ENCODE results near the gene LOX.

Gene LOX

DNA sequence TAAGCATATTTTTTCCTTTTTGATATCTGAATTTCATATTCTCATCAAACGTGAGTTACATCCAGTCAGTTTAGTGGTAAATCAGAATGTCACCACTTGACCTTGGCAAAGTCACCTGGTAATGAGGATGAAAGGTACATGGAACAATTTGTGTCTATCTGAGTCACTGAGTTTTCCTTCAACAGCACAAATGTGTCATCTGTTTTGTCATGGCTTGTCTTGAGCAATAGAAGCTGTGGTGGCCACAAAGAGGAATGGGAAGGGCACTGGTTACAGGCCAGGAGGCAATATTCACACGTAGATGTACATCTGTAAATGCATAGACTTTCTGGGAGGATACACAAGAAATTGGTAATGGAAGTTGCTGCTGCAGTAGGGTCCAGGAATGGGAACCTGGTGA lies 42.9 kb upstream of the LOX start:
- DNase-seq, result no peak
- no peak overlapping the region for H4K5ac ChIP-seq (ENCODE audit: low read length)
- no peaks in the 10 kb centered on the region for H3K36me3 ChIP-seq (ENCODE audit: control insufficient read depth, insufficient read depth, low read length)
- no peaks in the 10 kb centered on the region for H3K27me3 ChIP-seq (ENCODE audit: insufficient read depth, low read length, poor library complexity)
- no peak overlapping the region for H2BK120ac ChIP-seq (ENCODE audit: low read depth, low read length)
- H2AK5ac ChIP-seq (ENCODE audit: low read length), result no peak overlapping the region
- H3K79me1 ChIP-seq (ENCODE audit: low read length), result no peaks in the 10 kb centered on the region
- no peaks in the 10 kb centered on the region for H3K79me2 ChIP-seq (ENCODE audit: control insufficient read depth, insufficient read depth, low read length)
- no peak overlapping the region for H2BK15ac ChIP-seq (replicated peaks; ENCODE audit: low read depth)
- H3K4me3 ChIP-seq (ENCODE audit: low read length), result no peak overlapping the region
- H2BK5ac ChIP-seq (ENCODE audit: low read length), result no peak overlapping the region
- H4K8ac ChIP-seq (ENCODE audit: low read depth, low read length), result no peak overlapping the region
- H3K4me2 ChIP-seq (ENCODE audit: low read length), result no peak overlapping the region
- no peak overlapping the region for H3K56ac ChIP-seq (ENCODE audit: low read length)
- no peak overlapping the region for H3K27ac ChIP-seq (ENCODE audit: low read depth, low read length)
- H3K9ac ChIP-seq (ENCODE audit: low read length), result no peak overlapping the region
- H3K23ac ChIP-seq (ENCODE audit: low read length), result no peak overlapping the region
- WGBS (ENCODE audit: extremely low coverage, insufficient coverage, low lambda C conversion rate), result no CpG with 5 or more reads among the region's 2 CpGs
- no peak overlapping the region for H3K18ac ChIP-seq (ENCODE audit: low read length)
- no peaks in the 10 kb centered on the region for H3K4me1 ChIP-seq (ENCODE audit: control insufficient read depth, low read depth, low read length)
- no peak overlapping the region for H3K4ac ChIP-seq (ENCODE audit: low read depth, low read length)

DNA sequence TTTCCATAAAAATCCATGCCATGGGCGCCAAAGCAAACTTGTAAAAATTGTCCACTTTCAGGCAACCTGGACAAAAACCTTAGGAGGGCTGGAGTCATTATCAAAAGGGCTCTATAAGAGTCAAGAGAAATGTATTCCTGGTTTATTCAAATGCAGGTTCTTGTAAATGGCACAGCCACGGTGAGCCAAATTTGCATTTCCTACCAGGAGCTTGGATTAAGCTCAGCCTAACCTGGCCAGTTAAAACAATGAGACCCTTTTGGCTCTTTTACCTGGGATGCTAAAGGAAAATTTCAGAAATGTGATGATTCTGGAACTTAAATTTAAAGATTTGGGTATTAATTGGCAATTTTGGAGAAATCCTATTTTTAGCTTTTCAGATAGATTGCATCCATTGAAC lies 42.4 kb upstream of the LOX start:
- WGBS (ENCODE audit: extremely low coverage, insufficient coverage, low lambda C conversion rate), result no CpG with 5 or more reads among the region's 2 CpGs

DNA sequence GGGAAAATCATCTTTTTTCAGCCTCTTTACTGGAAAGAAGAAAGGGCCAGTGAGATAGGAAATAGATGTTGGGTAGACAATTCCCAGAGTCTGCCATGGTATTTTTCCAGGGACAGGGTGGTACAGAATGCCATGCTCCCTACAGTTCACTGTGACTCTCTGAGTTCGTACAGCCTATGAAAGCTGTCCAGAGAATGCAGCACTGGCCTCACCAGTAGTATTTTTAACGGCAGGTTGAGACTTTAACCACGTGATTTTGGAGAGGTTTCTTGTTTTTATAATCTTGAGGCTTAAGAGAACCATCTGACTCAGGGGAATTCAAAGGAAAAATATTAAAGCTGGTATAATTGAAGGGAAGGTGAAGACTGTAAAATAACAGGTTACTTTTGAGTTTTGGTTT lies 41.1 kb upstream of the LOX start:
- H3K4me2 ChIP-seq (ENCODE audit: low read length), result no peak overlapping the region
- no peak overlapping the region for H3K18ac ChIP-seq (ENCODE audit: low read length)
- no peak overlapping the region for H2BK15ac ChIP-seq (replicated peaks; ENCODE audit: low read depth)
- no peak overlapping the region for H4K8ac ChIP-seq (ENCODE audit: low read depth, low read length)
- H3K4me3 ChIP-seq (ENCODE audit: low read length), result no peak overlapping the region
- no peaks in the 10 kb centered on the region for H3K79me2 ChIP-seq (ENCODE audit: control insufficient read depth, insufficient read depth, low read length)
- no peak for DNase-seq
- no peaks in the 10 kb centered on the region for H3K4me1 ChIP-seq (ENCODE audit: control insufficient read depth, low read depth, low read length)
- H3K23ac ChIP-seq (ENCODE audit: low read length), result no peak overlapping the region
- H3K36me3 ChIP-seq (ENCODE audit: control insufficient read depth, insufficient read depth, low read length), result no peaks in the 10 kb centered on the region
- no CpG with 5 or more reads among the region's 3 CpGs for WGBS (ENCODE audit: extremely low coverage, insufficient coverage, low lambda C conversion rate)
- no peak overlapping the region for H4K5ac ChIP-seq (ENCODE audit: low read length)
- no peak overlapping the region for H2BK5ac ChIP-seq (ENCODE audit: low read length)
- H2BK120ac ChIP-seq (ENCODE audit: low read depth, low read length), result no peak overlapping the region
- no peak overlapping the region for H2AK5ac ChIP-seq (ENCODE audit: low read length)
- H3K56ac ChIP-seq (ENCODE audit: low read length), result no peak overlapping the region
- no peak overlapping the region for H3K4ac ChIP-seq (ENCODE audit: low read depth, low read length)
- no peak overlapping the region for H3K9ac ChIP-seq (ENCODE audit: low read length)
- no peaks in the 10 kb centered on the region for H3K27me3 ChIP-seq (ENCODE audit: insufficient read depth, low read length, poor library complexity)
- no peak overlapping the region for H3K27ac ChIP-seq (ENCODE audit: low read depth, low read length)
- H3K79me1 ChIP-seq (ENCODE audit: low read length), result no peaks in the 10 kb centered on the region

More for the DNA sequence above, 42.4 kb upstream of the LOX start:
- no peaks in the 10 kb centered on the region for H3K4me1 ChIP-seq (ENCODE audit: control insufficient read depth, low read depth, low read length)
- no peak overlapping the region for H3K4me3 ChIP-seq (ENCODE audit: low read length)
- no peak for DNase-seq
- H3K27ac ChIP-seq (ENCODE audit: low read depth, low read length), result no peak overlapping the region
- H3K79me1 ChIP-seq (ENCODE audit: low read length), result no peaks in the 10 kb centered on the region
- no peak overlapping the region for H4K8ac ChIP-seq (ENCODE audit: low read depth, low read length)
- H2BK120ac ChIP-seq (ENCODE audit: low read depth, low read length), result no peak overlapping the region
- no peak overlapping the region for H3K9ac ChIP-seq (ENCODE audit: low read length)
- no peaks in the 10 kb centered on the region for H3K36me3 ChIP-seq (ENCODE audit: control insufficient read depth, insufficient read depth, low read length)
- H2BK15ac ChIP-seq (replicated peaks; ENCODE audit: low read depth), result no peak overlapping the region
- H2AK5ac ChIP-seq (ENCODE audit: low read length), result no peak overlapping the region
- H3K23ac ChIP-seq (ENCODE audit: low read length), result no peak overlapping the region
- no peak overlapping the region for H3K4ac ChIP-seq (ENCODE audit: low read depth, low read length)
- no peak overlapping the region for H2BK5ac ChIP-seq (ENCODE audit: low read length)
- H3K18ac ChIP-seq (ENCODE audit: low read length), result no peak overlapping the region
- no peaks in the 10 kb centered on the region for H3K79me2 ChIP-seq (ENCODE audit: control insufficient read depth, insufficient read depth, low read length)
- no peak overlapping the region for H3K56ac ChIP-seq (ENCODE audit: low read length)
- H3K27me3 ChIP-seq (ENCODE audit: insufficient read depth, low read length, poor library complexity), result no peaks in the 10 kb centered on the region
- no peak overlapping the region for H3K4me2 ChIP-seq (ENCODE audit: low read length)
- H4K5ac ChIP-seq (ENCODE audit: low read length), result no peak overlapping the region

- Histone ChIP-seq H3K79me1 (ENCODE audit: low read length) (no peaks in the 10 kb centered on the region), H3K79me2 (ENCODE audit: control insufficient read depth, insufficient read depth, low read length) (no peaks in the 10 kb centered on the region), H3K36me3 (ENCODE audit: control insufficient read depth, insufficient read depth, low read length) (no peaks in the 10 kb centered on the region), H2BK15ac (replicated peaks; ENCODE audit: low read depth) (no peak overlapping the region), H3K18ac (ENCODE audit: low read length) (no peak overlapping the region), H3K4me1 (ENCODE audit: control insufficient read depth, low read depth, low read length) (no peaks in the 10 kb centered on the region), H3K56ac (ENCODE audit: low read length) (no peak overlapping the region), H2BK120ac (ENCODE audit: low read depth, low read length) (no peak overlapping the region), H2AK5ac (ENCODE audit: low read length) (no peak overlapping the region), H3K4me3 (ENCODE audit: low read length) (no peak overlapping the region), H3K9ac (ENCODE audit: low read length) (no peak overlapping the region), H3K27me3 (ENCODE audit: insufficient read depth, low read length, poor library complexity) (no peaks in the 10 kb centered on the region), H3K23ac (ENCODE audit: low read length) (no peak overlapping the region), H3K4ac (ENCODE audit: low read depth, low read length) (no peak overlapping the region), H4K8ac (ENCODE audit: low read depth, low read length) (no peak overlapping the region), H3K4me2 (ENCODE audit: low read length) (no peak overlapping the region), H3K27ac (ENCODE audit: low read depth, low read length) (no peak overlapping the region), H4K5ac (ENCODE audit: low read length) (no peak overlapping the region), H2BK5ac (ENCODE audit: low read length) (no peak overlapping the region)
- no CpG with 5 or more reads among the region's 1 CpG for WGBS (ENCODE audit: extremely low coverage, insufficient coverage, low lambda C conversion rate)
- no peak for DNase-seq
These were observed 40.4 kb upstream of the LOX start for GRCh38 chr5:122118356-122118948.

DNA sequence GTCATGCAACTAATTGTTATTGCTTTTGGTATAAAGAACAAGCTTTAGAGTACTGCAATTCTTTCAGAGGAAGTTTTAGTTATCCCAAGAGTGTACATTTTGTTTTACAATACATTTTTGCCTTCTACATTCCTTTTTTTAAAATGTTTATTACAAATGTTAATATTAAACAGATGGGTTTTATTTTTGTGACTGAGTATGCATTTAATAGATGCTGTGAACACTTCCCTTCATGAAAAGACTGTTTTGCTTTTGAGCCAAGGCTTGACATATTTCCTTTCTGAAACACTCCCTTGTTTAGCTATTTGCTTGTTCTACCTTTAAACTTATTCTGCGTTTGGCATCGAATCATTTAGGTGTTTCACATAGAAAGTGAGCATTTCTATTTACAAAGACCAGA lies 36.4 kb upstream of the LOX start:
- Histone ChIP-seq H3K4me2 (ENCODE audit: low read length) (no peak overlapping the region), H3K79me2 (ENCODE audit: control insufficient read depth, insufficient read depth, low read length) (no peaks in the 10 kb centered on the region), H3K9ac (ENCODE audit: low read length) (no peak overlapping the region), H4K5ac (ENCODE audit: low read length) (no peak overlapping the region), H2BK5ac (ENCODE audit: low read length) (no peak overlapping the region), H3K36me3 (ENCODE audit: control insufficient read depth, insufficient read depth, low read length) (no peaks in the 10 kb centered on the region), H2BK15ac (replicated peaks; ENCODE audit: low read depth) (no peak overlapping the region), H3K23ac (ENCODE audit: low read length) (no peak overlapping the region), H3K4ac (ENCODE audit: low read depth, low read length) (no peak overlapping the region), H2AK5ac (ENCODE audit: low read length) (no peak overlapping the region), H4K8ac (ENCODE audit: low read depth, low read length) (no peak overlapping the region), H2BK120ac (ENCODE audit: low read depth, low read length) (no peak overlapping the region), H3K56ac (ENCODE audit: low read length) (no peak overlapping the region), H3K18ac (ENCODE audit: low read length) (no peak overlapping the region), H3K4me3 (ENCODE audit: low read length) (no peak overlapping the region), H3K79me1 (ENCODE audit: low read length) (no peaks in the 10 kb centered on the region), H3K27ac (ENCODE audit: low read depth, low read length) (no peak overlapping the region), H3K27me3 (ENCODE audit: insufficient read depth, low read length, poor library complexity) (no peaks in the 10 kb centered on the region), H3K4me1 (ENCODE audit: control insufficient read depth, low read depth, low read length) (no peaks in the 10 kb centered on the region)
- DNase-seq, result no peak
- no CpG with 5 or more reads among the region's 2 CpGs for WGBS (ENCODE audit: extremely low coverage, insufficient coverage, low lambda C conversion rate)
